CD14-positive monocyte (primary cell): ENCODE results near the gene FSTL3. TPM values are rescaled to one million over a fixed set of nuclear protein-coding genes. Genes with fewer than 3 reads are reported as not detected.
"Not testable (repeated sequence)": the region's sequence is repeated elsewhere in the genome, so short reads cannot be mapped to it uniquely, and the experiment has no call there.

Experiments
- DNase-seq, 3 donors: peaks; one replicate each; pipeline ENCODE4 v3.0.0-alpha.2; 2011 to 2022
- H2AFZ ChIP-seq: 2 replicates; pipeline ENCODE4 v1.6.0; 2012; ENCODE audit warnings: mild to moderate bottlenecking, low read depth, low read length, inconsistent platforms; ENCODE audit not compliant: insufficient read depth, poor library complexity, severe bottlenecking
- H3K27ac ChIP-seq, 2 donors: 1 replicate in 1 of 2; 2 replicates in 1 of 2; pipeline ENCODE4 v1.5.1; 2012 to 2013; ENCODE audit warnings: low read length in 2 of 2, control low read depth in 1 of 2, inconsistent platforms in 1 of 2, low read depth in 1 of 2, mild to moderate bottlenecking in 1 of 2
- H3K27me3 ChIP-seq, 2 donors: one replicate each; pipeline versions ENCODE4 v1.6.0 to v1.6.1; 2011 to 2013; ENCODE audit warnings: low read length in 2 of 2; ENCODE audit not compliant: control insufficient read depth in 2 of 2, insufficient read depth in 2 of 2
- H3K36me3 ChIP-seq, 2 donors: replicated peaks in 1 of 2; 1 replicate in 1 of 2; 2 replicates in 1 of 2; pipeline versions ENCODE4 v1.5.1 to v1.6.1; 2012 to 2013; ENCODE audit warnings: low read length in 2 of 2, control low read depth in 1 of 2, inconsistent platforms in 1 of 2, mild to moderate bottlenecking in 1 of 2; ENCODE audit not compliant: insufficient read depth in 2 of 2, control insufficient read depth in 1 of 2
- H3K4me1 ChIP-seq, 2 donors: 1 replicate in 1 of 2; 2 replicates in 1 of 2; pipeline versions ENCODE4 v1.5.1 to v1.6.1; 2012 to 2013; ENCODE audit warnings: low read length in 2 of 2, control low read depth in 1 of 2, inconsistent platforms in 1 of 2, mild to moderate bottlenecking in 1 of 2, moderate library complexity in 1 of 2; ENCODE audit not compliant: insufficient read depth in 2 of 2, control insufficient read depth in 1 of 2
- H3K4me2 ChIP-seq: replicated peaks from 2 replicates; pipeline ENCODE3; 2012; ENCODE audit warnings: low read length, moderate library complexity, mild to moderate bottlenecking; ENCODE audit not compliant: poor library complexity, severe bottlenecking; ENCODE audit errors: extremely low read depth
- H3K4me3 ChIP-seq, 3 experiments: fragments of 200-600 bp in 1 of 3; sonication (generic) in 1 of 3; replicated peaks in 1 of 3; 1 replicate in 2 of 3; 2 replicates in 1 of 3; pipeline ENCODE4 v1.5.1; 2011 to 2013; ENCODE audit warnings: low read length in 3 of 3, mild to moderate bottlenecking in 3 of 3, control low read depth in 2 of 3, low read depth in 2 of 3, inconsistent platforms in 1 of 3, moderate library complexity in 1 of 3
- H3K79me2 ChIP-seq: 2 replicates; pipeline ENCODE4 v1.6.0; 2012; ENCODE audit warnings: mild to moderate bottlenecking, control low read depth, inconsistent platforms, low read length, moderate library complexity; ENCODE audit not compliant: insufficient read depth
- H3K9ac ChIP-seq: 2 replicates; pipeline ENCODE4 v1.6.0; 2017; ENCODE audit warnings: low read length, mild to moderate bottlenecking; ENCODE audit not compliant: insufficient read depth, poor library complexity, severe bottlenecking
- H3K9me3 ChIP-seq, 2 donors: replicated peaks in 1 of 2; 1 replicate in 1 of 2; 2 replicates in 1 of 2; pipeline versions ENCODE4 v1.5.1 to v1.6.1; 2012 to 2013; ENCODE audit warnings: low read length in 2 of 2, control low read depth in 1 of 2; ENCODE audit not compliant: control insufficient read depth in 1 of 2, insufficient read depth in 1 of 2
- H4K20me1 ChIP-seq: 2 replicates; pipeline ENCODE4 v1.6.0; 2012; ENCODE audit warnings: mild to moderate bottlenecking, low read length, control low read depth, moderate library complexity; ENCODE audit not compliant: insufficient read depth
- H3K27ac Mint-ChIP-seq, 7 donors: one replicate each; pipeline ENCODE4 v1.8.0; 2020; ENCODE audit warnings: mild to moderate bottlenecking in 7 of 7, mixed read lengths in 7 of 7, moderate library complexity in 6 of 7, inconsistent platforms in 2 of 7
- H3K27me3 Mint-ChIP-seq, 3 donors: one replicate each; pipeline ENCODE4 v1.8.0; 2021 to 2022; ENCODE audit warnings: low read depth in 3 of 3, mild to moderate bottlenecking in 3 of 3, mixed read lengths in 3 of 3, moderate library complexity in 3 of 3, inconsistent platforms in 1 of 3
- H3K36me3 Mint-ChIP-seq, 2 donors: one replicate each; pipeline ENCODE4 v1.8.0; 2020; ENCODE audit warnings: mixed read lengths in 2 of 2, inconsistent platforms in 1 of 2, mild to moderate bottlenecking in 1 of 2
- H3K4me1 Mint-ChIP-seq: one replicate; pipeline ENCODE4 v1.8.0; 2020; ENCODE audit warnings: mild to moderate bottlenecking, mixed read lengths
- H3K4me3 Mint-ChIP-seq, 2 donors: one replicate each; pipeline ENCODE4 v1.8.0; 2020; ENCODE audit warnings: mild to moderate bottlenecking in 2 of 2, mixed read lengths in 2 of 2, moderate library complexity in 1 of 2
- H3K9me3 Mint-ChIP-seq, 7 donors: one replicate each; pipeline ENCODE4 v1.8.0; 2020 to 2022; ENCODE audit warnings: mixed read lengths in 7 of 7, mild to moderate bottlenecking in 6 of 7, moderate library complexity in 6 of 7, inconsistent platforms in 2 of 7
- CTCF ChIP-seq: fragments of 200-600 bp; IDR thresholded peaks from one replicate; pipeline ENCODE4 v1.8.0; 2022; ENCODE audit warnings: antibody characterized with exemption, mild to moderate bottlenecking
- WGBS: methylation state at CpG from one replicate; pipeline ENCODE4 v1.1.5; 2013; ENCODE audit warnings: missing lambda C conversion rate; ENCODE audit not compliant: insufficient coverage; 5-methylcytosine and 5-hydroxymethylcytosine counted together
- intact Hi-C, 2 donors: fragments of 100-400 bp; cut with micrococcal nuclease; formaldehyde crosslinking; loops; one replicate each; pipeline versions ENCODE4 v1.15.0 to v1.15.1; 2023
- polyA plus RNA-seq, 3 donors: library from polyadenylated mRNA; depleted of rRNA in 1 of 3; unstranded in 2 of 3; stranded (reverse) in 1 of 3; fragments of 300-500 nt in 2 of 3; fragments of >200 nt in 1 of 3; fragmentation: Illumina TruSeq in 2 of 3; gene quantifications; 1 replicate in 2 of 3; 2 replicates in 1 of 3; pipeline ENCODE4 v1.2.3, GENCODE V29; 2012 to 2021

The FSTL3 gene
- polyA plus RNA-seq, 3 donors: 2.5 to 42.1 (median 5.2) TPM

- intact Hi-C loops, H3K9me3 ChIP-seq, H3K9me3 Mint-ChIP-seq, H3K27me3 Mint-ChIP-seq, H4K20me1 ChIP-seq, H3K27me3 ChIP-seq, H3K36me3 Mint-ChIP-seq, H3K36me3 ChIP-seq: not testable (repeated sequence)
- peak; percentile 52 to 67 (median 61) for DNase-seq
- Histone ChIP-seq H3K79me2 (peaks cover 52% of the 10 kb centered on the region), H3K9ac (peak overlapping the region; percentile 57), H2AFZ (peak overlapping the region; percentile 73), H3K4me3 (peak overlapping the region in 1 of 3 experiments; percentile 71), H3K4me1 (peaks cover 84 to 90% of the 10 kb centered on the region in 2 donors), H3K27ac (peak overlapping the region; percentile 78 to 81), H3K4me2 (peak overlapping the region; percentile 34)
- peak overlapping the region; percentile 53 to 62 for H3K4me3 Mint-ChIP-seq
- WGBS: 2% methylated on average over 7 of the region's 14 CpGs
- H3K27ac Mint-ChIP-seq: peak overlapping the region; percentile 79 to 93 (median 90)
- peaks cover 68% of the 10 kb centered on the region for H3K4me1 Mint-ChIP-seq
These were observed 23.7 kb downstream of the FSTL3 start for GRCh38 chr19:699885-700284.

- H3K27ac Mint-ChIP-seq: peak overlapping the region; percentile 92 to 98 (median 96)
- not testable (repeated sequence) for H3K36me3 Mint-ChIP-seq, H3K36me3 ChIP-seq, H3K27me3 Mint-ChIP-seq, H3K9me3 Mint-ChIP-seq, H4K20me1 ChIP-seq, H3K27me3 ChIP-seq, H3K9me3 ChIP-seq, DNase-seq
- peak overlapping the region; percentile 46 for H2AFZ ChIP-seq
- H3K27ac ChIP-seq: peak overlapping the region; percentile 58 to 66
- intact Hi-C loops: loop anchor here in 1 of 2 donors (1.0 to 2.0 kb wide), 2 partner anchors 22 to 94 kb away; partner anchors contain the start of gene PTBP1
- H3K9ac ChIP-seq: peak overlapping the region; percentile 53
- WGBS: 38% methylated on average over 3 of the region's 6 CpGs
- H3K79me2 ChIP-seq: peaks cover 40% of the 10 kb centered on the region
- peaks cover 53% of the 10 kb centered on the region for H3K4me1 Mint-ChIP-seq
- peak overlapping the region; percentile 94 to 98 for H3K4me3 Mint-ChIP-seq
- peaks cover 58 to 63% of the 10 kb centered on the region in 2 donors for H3K4me1 ChIP-seq
- H3K4me2 ChIP-seq: peak overlapping the region; percentile 81
- H3K4me3 ChIP-seq: peak overlapping the region; percentile 80 to 91 (median 86)
These were observed 26.7 kb downstream of the FSTL3 start for GRCh38 chr19:702847-703246.

GRCh38 chr19:703329-703650 lies 27.1 kb downstream of the FSTL3 start:
- Histone ChIP-seq H3K79me2 (peaks cover 35% of the 10 kb centered on the region), H4K20me1 (no peaks in the 10 kb centered on the region), H3K36me3 (no peaks in the 10 kb centered on the region), H3K4me3 (peak overlapping the region; percentile 80 to 91 (median 86)), H3K4me2 (peak overlapping the region; percentile 81), H3K27me3 (peaks cover 0 to 6% of the 10 kb centered on the region in 2 donors), H3K27ac (peak overlapping the region; percentile 58 to 66), H3K9me3 (peaks cover 0 to 3% of the 10 kb centered on the region in 2 donors), H3K4me1 (peaks cover 56 to 63% of the 10 kb centered on the region in 2 donors), H2AFZ (peak overlapping the region; percentile 46), H3K9ac (peak overlapping the region; percentile 53)
- H3K4me1 Mint-ChIP-seq: peaks cover 49% of the 10 kb centered on the region
- peaks cover 2 to 4% of the 10 kb centered on the region in 2 donors for H3K36me3 Mint-ChIP-seq
- intact Hi-C loops: loop anchor here in 1 of 2 donors (1.0 to 2.0 kb wide), 2 partner anchors 22 to 94 kb away; partner anchors contain the start of gene PTBP1
- H3K27me3 Mint-ChIP-seq: peaks cover 8 to 13% (median 12%) of the 10 kb centered on the region in 3 donors
- H3K27ac Mint-ChIP-seq: peak overlapping the region; percentile 92 to 98 (median 96)
- no peak for TF ChIP-seq CTCF
- DNase-seq: peak in 2 of 3 donors; percentile 8 to 30
- peaks cover 0 to 6% (median 2%) of the 10 kb centered on the region in 7 donors for H3K9me3 Mint-ChIP-seq
- H3K4me3 Mint-ChIP-seq: peak overlapping the region; percentile 94 to 98
- 0% methylated on average over 4 of the region's 4 CpGs for WGBS
